K562 (cell line): ENCODE results near the gene YBX1. TPM values are rescaled to one million over a fixed set of nuclear protein-coding genes. Genes with fewer than 3 reads are reported as not detected.

Experiments
- ATAC-seq: fragments of 200-7000 bp; cut with Tn5 transposase; 3 replicates; pipeline ENCODE4 v1.9.1; 2020; ENCODE audit warnings: moderate library complexity
- BruUV-seq: library from RNA; stranded (reverse); fragments of 400-500 nt; replicated peaks from 2 replicates; lab custom pipeline; 2021; lab: Mats Ljungman, UMichigan
- CTCF ChIA-PET: fragments of 300-600 bp; formaldehyde crosslinking; extraction: SDS; loops from one replicate; lab custom pipeline; 2021; ENCODE audit warnings: low intra/inter-chr PET ratio; lab: Yijun Ruan, JAX
- POLR2A ChIA-PET: fragments of 300-600, 350-650 bp; sonication (Branson Sonifier 250); formaldehyde crosslinking; extraction: SDS; loops from one replicate; lab custom pipeline; 2021; ENCODE audit warnings: antibody characterized with exemption, inconsistent platforms; lab: Yijun Ruan, JAX
- DNase-seq, 4 experiments: peaks; one replicate each; pipeline versions ENCODE4 v3.0.0 to v3.0.0-alpha.2; 2011 to 2018; ENCODE audit warnings: low spot score in 3 of 4, mixed read lengths in 3 of 4; ENCODE audit errors: extremely low read depth in 1 of 4
- FAIRE-seq: peaks from 2 replicates; lab custom pipeline; 2011; peaks lifted over from hg19 to GRCh38; lab: Jason Lieb, UNC
- H2AFZ ChIP-seq: 2 replicates; pipeline ENCODE4 v1.6.0; 2011; ENCODE audit warnings: low read depth, low read length, control low read depth, inconsistent platforms
- H3K27ac ChIP-seq: fragments of 200-600 bp; 3 replicates; pipeline ENCODE4 v1.8.0; 2011; ENCODE audit warnings: low read depth, mild to moderate bottlenecking, control low read depth, inconsistent platforms, low read length, moderate library complexity, mixed read lengths; ENCODE audit errors: extremely low read depth
- H3K27me3 ChIP-seq, 2 experiments: fragments of 300-600 bp in 1 of 2; 2 replicates in 1 of 2; 3 replicates in 1 of 2; pipeline versions ENCODE4 v1.6.0 to v1.8.0; 2011; ENCODE audit warnings: inconsistent platforms in 2 of 2, low read length in 2 of 2, mild to moderate bottlenecking in 1 of 2, mixed read lengths in 1 of 2, moderate library complexity in 1 of 2; ENCODE audit not compliant: control insufficient read depth in 2 of 2, insufficient read depth in 2 of 2
- H3K36me3 ChIP-seq: fragments of 300-600 bp; 3 replicates; pipeline ENCODE4 v1.8.0; 2011; ENCODE audit warnings: mild to moderate bottlenecking, low read length, inconsistent platforms; ENCODE audit not compliant: control insufficient read depth, insufficient read depth
- H3K4me1 ChIP-seq, 2 experiments: fragments of 200-600 bp in 1 of 2; replicated peaks in 1 of 2; 2 replicates in 1 of 2; 3 replicates in 1 of 2; pipeline versions ENCODE4 v1.5.1 to v1.8.0; 2011; ENCODE audit warnings: inconsistent platforms in 2 of 2, low read length in 2 of 2, mild to moderate bottlenecking in 1 of 2, mixed read lengths in 1 of 2, moderate library complexity in 1 of 2; ENCODE audit not compliant: control insufficient read depth in 2 of 2, insufficient read depth in 2 of 2
- H3K4me2 ChIP-seq: 2 replicates; pipeline ENCODE4 v1.6.1; 2011; ENCODE audit warnings: low read length, control low read depth, inconsistent platforms, mixed read lengths; ENCODE audit not compliant: insufficient read depth
- H3K4me3 ChIP-seq: fragments of 200-600 bp; sonication (generic), shearing (Covaris generic); 2 replicates; pipeline ENCODE4 v1.5.1; 2016; ENCODE audit warnings: control low read depth, inconsistent platforms
- H3K79me2 ChIP-seq: fragments of 200-600 bp; 3 replicates; pipeline ENCODE4 v1.8.0; 2011; ENCODE audit warnings: low read length, inconsistent platforms; ENCODE audit not compliant: control insufficient read depth, insufficient read depth
- H3K9ac ChIP-seq, 2 experiments: 2 replicates each; pipeline versions ENCODE4 v1.6.0 to v1.6.1; 2011; ENCODE audit warnings: low read depth in 2 of 2, low read length in 2 of 2, control low read depth in 1 of 2, inconsistent platforms in 1 of 2, mild to moderate bottlenecking in 1 of 2, mixed read lengths in 1 of 2; ENCODE audit not compliant: insufficient read depth in 1 of 2
- H3K9me1 ChIP-seq: one replicate; pipeline ENCODE4 v1.6.0; 2011; ENCODE audit warnings: inconsistent platforms, mild to moderate bottlenecking, low read length, moderate library complexity; ENCODE audit not compliant: control insufficient read depth, insufficient read depth
- H3K9me3 ChIP-seq: replicated peaks from 2 replicates; pipeline ENCODE4 v1.5.1; 2011; ENCODE audit warnings: low read depth, low read length, inconsistent platforms; ENCODE audit not compliant: control insufficient read depth, insufficient read depth
- H4K20me1 ChIP-seq: replicated peaks from 2 replicates; pipeline ENCODE4 v1.6.1; 2011; ENCODE audit warnings: low read length, inconsistent platforms, mixed read lengths; ENCODE audit not compliant: control insufficient read depth, insufficient read depth
- BHLHE40 ChIP-seq: IDR thresholded peaks from 2 replicates; pipeline ENCODE4 v1.6.1; 2011; ENCODE audit warnings: low read length, improper control_type of control experiment
- CEBPB ChIP-seq: fragments of 450-650 bp; IDR thresholded peaks from 2 replicates; pipeline ENCODE4 v1.6.1; 2016; ENCODE audit warnings: missing genetic modification characterization, missing compliant biosample characterization
- CEBPG ChIP-seq, 3 experiments: fragments of 200-800 bp in 1 of 3; sonication (Bioruptor generic) in 1 of 3; sonication (generic) in 1 of 3; formaldehyde crosslinking in 1 of 3; IDR thresholded peaks in 2 of 3; conservative IDR thresholded peaks in 1 of 3; 2 replicates each; pipeline versions ENCODE4 v1.6.1 to v1.8.0; 2016 to 2022; ENCODE audit warnings: missing compliant biosample characterization in 2 of 3, missing genetic modification characterization in 2 of 3, mild to moderate bottlenecking in 1 of 3, missing genetic modification reagents in 1 of 3
- HSF4 ChIP-seq: fragments of 250-450 bp; sonication (Bioruptor Pico); IDR thresholded peaks from 2 replicates; pipeline ENCODE4 v2.1.2; 2022; ENCODE audit warnings: mild to moderate bottlenecking, moderate library complexity, borderline replicate concordance
- IFI16 ChIP-seq: fragments of 250-450 bp; sonication (Bioruptor Pico); IDR thresholded peaks from 2 replicates; pipeline ENCODE4 v2.1.2; 2022; ENCODE audit warnings: mild to moderate bottlenecking, inconsistent platforms
- KLF1 ChIP-seq: fragments of 450-650 bp; IDR thresholded peaks from 2 replicates; pipeline ENCODE4 v1.6.1; 2016; ENCODE audit warnings: missing genetic modification characterization, missing compliant biosample characterization
- KLF13 ChIP-seq: fragments of 450-650 bp; IDR thresholded peaks from 2 replicates; pipeline ENCODE4 v1.6.1; 2016; ENCODE audit warnings: missing genetic modification characterization, low read depth, mild to moderate bottlenecking, missing compliant biosample characterization, moderate library complexity, borderline replicate concordance
- NFIC ChIP-seq: fragments of 450-650 bp; IDR thresholded peaks from 2 replicates; pipeline ENCODE4 v1.6.1; 2017; ENCODE audit warnings: mild to moderate bottlenecking, inconsistent platforms
- RAD21 ChIP-seq, 2 experiments: fragments of 250-450 bp in 1 of 2; fragments of 450-650 bp in 1 of 2; sonication (Bioruptor Pico) in 1 of 2; formaldehyde crosslinking in 1 of 2; IDR thresholded peaks in 1 of 2; conservative IDR thresholded peaks in 1 of 2; 2 replicates each; pipeline versions ENCODE4 v1.4.0 to v1.8.0; 2020 to 2022; ENCODE audit warnings: mild to moderate bottlenecking in 2 of 2, moderate library complexity in 1 of 2
- RCOR1 ChIP-seq, 2 experiments: IDR thresholded peaks; 2 replicates each; pipeline ENCODE4 v1.6.1; 2012; ENCODE audit warnings: low read depth in 2 of 2, low read length in 2 of 2, borderline replicate concordance in 1 of 2, improper control_type of control experiment in 1 of 2
- SMC3 ChIP-seq: conservative IDR thresholded peaks from 2 replicates; pipeline ENCODE4 v1.6.1; 2011; ENCODE audit warnings: low read depth, low read length, improper control_type of control experiment; ENCODE audit not compliant: insufficient read depth
- SNIP1 ChIP-seq: fragments of 450-650 bp; IDR thresholded peaks from 2 replicates; pipeline ENCODE4 v1.7.1; 2017; ENCODE audit warnings: low read depth, mild to moderate bottlenecking
- XRCC5 ChIP-seq: fragments of 200-400 bp; formaldehyde crosslinking; IDR thresholded peaks from 2 replicates; pipeline ENCODE4 v1.6.1; 2017; ENCODE audit warnings: low read depth, mild to moderate bottlenecking, low read length
- YY1 ChIP-seq, 3 experiments: IDR thresholded peaks; 2 replicates each; pipeline ENCODE4 v1.6.1; 2011; ENCODE audit warnings: low read length in 2 of 3, mild to moderate bottlenecking in 2 of 3, moderate library complexity in 2 of 3, borderline replicate concordance in 1 of 3, control low read depth in 1 of 3, low read depth in 1 of 3; ENCODE audit not compliant: insufficient read depth in 3 of 3, insufficient replicate concordance in 2 of 3, control insufficient read depth in 1 of 3, insufficient read length in 1 of 3; ENCODE audit errors: extremely low read depth in 1 of 3
- WGBS: fragments of 100-300 bp; shearing (Covaris generic); methylation state at CpG from one replicate; pipeline ENCODE4 v1.1.6; 2016; ENCODE audit warnings: low coverage, mixed read lengths; ENCODE audit not compliant: insufficient coverage; ENCODE audit errors: missing lambda C conversion rate; 5-methylcytosine and 5-hydroxymethylcytosine counted together
- in situ Hi-C: fragments of 300-500 bp; cut with MboI; formaldehyde crosslinking; loops from 4 replicates; pipeline ENCODE4 v1.15.0; 2018; ENCODE audit warnings: inconsistent platforms, mixed read lengths
- intact Hi-C: fragments of 100-400 bp; cut with micrococcal nuclease; formaldehyde crosslinking; loops from 2 replicates; pipeline ENCODE4 v1.14.2; 2022
- polyA plus RNA-seq, 8 experiments: library from polyadenylated mRNA; depleted of rRNA in 4 of 8; stranded (reverse) in 5 of 8; unstranded in 3 of 8; fragments of >200 nt; fragmentation: Nextera tagmentation in 2 of 8; fragmentation: Illumina TruSeq in 1 of 8; extraction: Ambion mirVana in 2 of 8; extraction: Trizol in 1 of 8; gene quantifications; 2 replicates each; pipeline versions ENCODE4 v1.2.1 to v1.2.3, GENCODE V29; 2011 to 2014; ENCODE audit warnings: inconsistent platforms in 1 of 8, missing spikeins in 1 of 8
- total RNA-seq, 7 experiments: library from RNA; depleted of rRNA in 6 of 7; stranded (reverse); fragments of >200 nt in 6 of 7; fragmentation: Illumina TruSeq in 2 of 7; extraction: Trizol in 2 of 7; gene quantifications; 2 replicates each; pipeline versions ENCODE4 v1.2.1 to v1.2.3, GENCODE V29; 2011 to 2021; ENCODE audit warnings: low replicate concordance in 1 of 7
- TF ChIP-seq, protein P1 (sequence below): sonication (generic); formaldehyde crosslinking; IDR thresholded peaks from 2 replicates; pipeline ENCODE4 v1.8.0; 2022; ENCODE audit warnings: mild to moderate bottlenecking, missing genetic modification reagents
- TF ChIP-seq, protein P2 (sequence below), 2 experiments: fragments of 450-650 bp; IDR thresholded peaks; 2 replicates each; pipeline ENCODE4 v1.6.1; 2016

Gene YBX1
- total and polyA plus RNA-seq, 9 of the 15 experiments (the other 6 are each of a cell fraction or from before 2014, with no cell fraction given) = 363 to 1,955 (median 1,216) TPM

GRCh38 chr1:42736152-42736551 lies 53.9 kb downstream of the YBX1 start:
- Histone ChIP-seq H3K4me3 (no peak overlapping the region), H3K9me3 (no peaks in the 10 kb centered on the region), H3K79me2 (no peaks in the 10 kb centered on the region), H3K4me1 (peaks cover 0 to 45% of the 10 kb centered on the region in 2 experiments; a peak in 3 of 5 replicates), H2AFZ (peak overlapping the region; percentile 76; the same call in 1 of the 2 replicates), H3K4me2 (no peak overlapping the region), H3K9ac (peak overlapping the region in 1 of 2 experiments; percentile 75; a peak in 2 of 4 replicates), H3K9me1 (peaks cover 5% of the 10 kb centered on the region), H4K20me1 (peaks cover 5% of the 10 kb centered on the region; the same call in 1 of the 2 replicates), H3K36me3 (no peaks in the 10 kb centered on the region), H3K27me3 (peaks cover 7 to 49% of the 10 kb centered on the region in 2 experiments; a peak in 4 of 5 replicates), H3K27ac (no peak overlapping the region)
- CTCF ChIA-PET = interaction anchor here (0.8 kb wide), 1 partner anchor 158 kb away, joined by 6 read pairs; no protein-coding TSS in a partner anchor
- ATAC-seq (peak; percentile 90), FAIRE-seq (peak; percentile 83), DNase-seq (peak; percentile 69 to 81 (median 77))
- in situ Hi-C loops (loop anchor here (25.0 kb wide), 1 partner anchor 149 kb away; no protein-coding TSS in a partner anchor), intact Hi-C loops (loop anchor here (10.0 kb wide), 2 partner anchors 391 to 591 kb away; no protein-coding TSS in a partner anchor)
- POLR2A ChIA-PET = interaction anchor here (0.7 to 2.0 kb wide), 3 partner anchors 9 to 686 kb away, joined by 3 to 14 read pairs (median 3); no protein-coding TSS in a partner anchor
- 1% methylated on average over 4 of the region's 4 CpGs for WGBS
- no TSS peak for BruUV-seq
- TF ChIP-seq CEBPG (CRISPR knock-in tag; IDR thresholded peaks at IDR 0.05) (0 out of 2 replicates have a peak, but pooled peaks have one; percentile 27), CEBPG (tag; conservative IDR thresholded peaks at IDR 0.05 in 1 of 2, IDR thresholded peaks at IDR 0.05 in 1 of 2) (peak in 1 of 2 experiments; percentile 19; a peak in 1 of 4 replicates), XRCC5 (0 out of 2 replicates have a peak, but pooled peaks have one; percentile 37), CEBPB (tag) (peak; percentile 48; the same call in 1 of the 2 replicates), KLF13 (tag) (peak; percentile 43; the same call in 1 of the 2 replicates), KLF1 (tag) (peak; percentile 97; the same call in 1 of the 2 replicates), RAD21 (CRISPR knock-in tag; conservative IDR thresholded peaks at IDR 0.05 in 1 of 2, IDR thresholded peaks at IDR 0.05 in 1 of 2) (peak in 1 of 2 experiments; percentile 59; a peak in 2 of 4 replicates), YY1 (IDR thresholded peaks at IDR 0.05; ENCODE audit: borderline replicate concordance in 1 of 3, control insufficient read depth in 1 of 3, extremely low read depth in 1 of 3, insufficient read depth in 3 of 3, insufficient read length in 1 of 3, insufficient replicate concordance in 2 of 3, low read depth in 1 of 3, low read length in 2 of 3) (peak; percentile 30 to 68 (median 37)), IFI16 (CRISPR knock-in tag) (no peak), SNIP1 (no peak), HSF4 (no peak), BHLHE40 (peak; percentile 81), RCOR1 (IDR thresholded peaks at IDR 0.05; ENCODE audit: borderline replicate concordance in 1 of 2, low read depth in 2 of 2, low read length in 2 of 2) (0 out of 4 replicates have a peak, but pooled peaks of 1 of the 2 experiments have one; percentile 11), NFIC (no peak), SMC3 (peak; percentile 53)
- TF ChIP-seq, protein P1, sequence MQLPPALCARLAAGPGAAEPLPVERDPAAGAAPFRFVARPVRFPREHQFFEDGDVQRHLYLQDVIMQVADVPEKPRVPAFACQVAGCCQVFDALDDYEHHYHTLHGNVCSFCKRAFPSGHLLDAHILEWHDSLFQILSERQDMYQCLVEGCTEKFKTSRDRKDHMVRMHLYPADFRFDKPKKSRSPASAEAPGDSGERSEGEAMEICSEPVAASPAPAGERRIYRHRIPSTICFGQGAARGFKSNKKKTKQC (CRISPR knock-in tag) = peak; percentile 57; the same call in 1 of the 2 replicates
- TF ChIP-seq, protein P2, sequence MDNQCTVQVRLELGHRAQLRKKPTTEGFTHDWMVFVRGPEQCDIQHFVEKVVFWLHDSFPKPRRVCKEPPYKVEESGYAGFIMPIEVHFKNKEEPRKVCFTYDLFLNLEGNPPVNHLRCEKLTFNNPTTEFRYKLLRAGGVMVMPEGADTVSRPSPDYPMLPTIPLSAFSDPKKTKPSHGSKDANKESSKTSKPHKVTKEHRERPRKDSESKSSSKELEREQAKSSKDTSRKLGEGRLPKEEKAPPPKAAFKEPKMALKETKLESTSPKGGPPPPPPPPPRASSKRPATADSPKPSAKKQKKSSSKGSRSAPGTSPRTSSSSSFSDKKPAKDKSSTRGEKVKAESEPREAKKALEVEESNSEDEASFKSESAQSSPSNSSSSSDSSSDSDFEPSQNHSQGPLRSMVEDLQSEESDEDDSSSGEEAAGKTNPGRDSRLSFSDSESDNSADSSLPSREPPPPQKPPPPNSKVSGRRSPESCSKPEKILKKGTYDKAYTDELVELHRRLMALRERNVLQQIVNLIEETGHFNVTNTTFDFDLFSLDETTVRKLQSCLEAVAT (IDR thresholded peaks at IDR 0.05) = no peak
